ENCODE data around the gene SDHAF2. TPM values are rescaled to one million over a fixed set of nuclear protein-coding genes. Genes with fewer than 3 reads are reported as not detected.
A peak's percentile ranks its signal among the peaks of the same experiment; 100 is the strongest.

The SDHAF2 gene
- total and polyA plus RNA-seq, 2 of the 13 experiments (the other 11 are each of a cell fraction or from before 2014, with no cell fraction given) = 44.2 to 70.4 TPM

GRCh38 chr11:61429691-61430582 lies at the start of gene SDHAF2, which contains the start of gene CPSF7 (continued):
- TF ChIP-seq BRD4 (CRISPR knock-in tag; IDR thresholded peaks at IDR 0.05) = peak; percentile 87
- TF ChIP-seq TBP (CRISPR knock-in tag; IDR thresholded peaks at IDR 0.05) = 0 out of 2 replicates have a peak, but pooled peaks have one; percentile 86
- peak; percentile 81 for TF ChIP-seq ELF3 (CRISPR knock-in tag; IDR thresholded peaks at IDR 0.05)
- no peak for TF ChIP-seq KIAA2018 (CRISPR knock-in tag; IDR thresholded peaks at IDR 0.05; ENCODE audit: borderline replicate concordance)
- peak; percentile 70 for TF ChIP-seq CREM (IDR thresholded peaks at IDR 0.05)
- no peak for TF ChIP-seq CREM (CRISPR knock-in tag; IDR thresholded peaks at IDR 0.05)
- peak; percentile 72; the same call in 1 of the 2 replicates for TF ChIP-seq ZNF556 (CRISPR knock-in tag; IDR thresholded peaks at IDR 0.05; ENCODE audit: borderline replicate concordance)
- TF ChIP-seq, protein P1, sequence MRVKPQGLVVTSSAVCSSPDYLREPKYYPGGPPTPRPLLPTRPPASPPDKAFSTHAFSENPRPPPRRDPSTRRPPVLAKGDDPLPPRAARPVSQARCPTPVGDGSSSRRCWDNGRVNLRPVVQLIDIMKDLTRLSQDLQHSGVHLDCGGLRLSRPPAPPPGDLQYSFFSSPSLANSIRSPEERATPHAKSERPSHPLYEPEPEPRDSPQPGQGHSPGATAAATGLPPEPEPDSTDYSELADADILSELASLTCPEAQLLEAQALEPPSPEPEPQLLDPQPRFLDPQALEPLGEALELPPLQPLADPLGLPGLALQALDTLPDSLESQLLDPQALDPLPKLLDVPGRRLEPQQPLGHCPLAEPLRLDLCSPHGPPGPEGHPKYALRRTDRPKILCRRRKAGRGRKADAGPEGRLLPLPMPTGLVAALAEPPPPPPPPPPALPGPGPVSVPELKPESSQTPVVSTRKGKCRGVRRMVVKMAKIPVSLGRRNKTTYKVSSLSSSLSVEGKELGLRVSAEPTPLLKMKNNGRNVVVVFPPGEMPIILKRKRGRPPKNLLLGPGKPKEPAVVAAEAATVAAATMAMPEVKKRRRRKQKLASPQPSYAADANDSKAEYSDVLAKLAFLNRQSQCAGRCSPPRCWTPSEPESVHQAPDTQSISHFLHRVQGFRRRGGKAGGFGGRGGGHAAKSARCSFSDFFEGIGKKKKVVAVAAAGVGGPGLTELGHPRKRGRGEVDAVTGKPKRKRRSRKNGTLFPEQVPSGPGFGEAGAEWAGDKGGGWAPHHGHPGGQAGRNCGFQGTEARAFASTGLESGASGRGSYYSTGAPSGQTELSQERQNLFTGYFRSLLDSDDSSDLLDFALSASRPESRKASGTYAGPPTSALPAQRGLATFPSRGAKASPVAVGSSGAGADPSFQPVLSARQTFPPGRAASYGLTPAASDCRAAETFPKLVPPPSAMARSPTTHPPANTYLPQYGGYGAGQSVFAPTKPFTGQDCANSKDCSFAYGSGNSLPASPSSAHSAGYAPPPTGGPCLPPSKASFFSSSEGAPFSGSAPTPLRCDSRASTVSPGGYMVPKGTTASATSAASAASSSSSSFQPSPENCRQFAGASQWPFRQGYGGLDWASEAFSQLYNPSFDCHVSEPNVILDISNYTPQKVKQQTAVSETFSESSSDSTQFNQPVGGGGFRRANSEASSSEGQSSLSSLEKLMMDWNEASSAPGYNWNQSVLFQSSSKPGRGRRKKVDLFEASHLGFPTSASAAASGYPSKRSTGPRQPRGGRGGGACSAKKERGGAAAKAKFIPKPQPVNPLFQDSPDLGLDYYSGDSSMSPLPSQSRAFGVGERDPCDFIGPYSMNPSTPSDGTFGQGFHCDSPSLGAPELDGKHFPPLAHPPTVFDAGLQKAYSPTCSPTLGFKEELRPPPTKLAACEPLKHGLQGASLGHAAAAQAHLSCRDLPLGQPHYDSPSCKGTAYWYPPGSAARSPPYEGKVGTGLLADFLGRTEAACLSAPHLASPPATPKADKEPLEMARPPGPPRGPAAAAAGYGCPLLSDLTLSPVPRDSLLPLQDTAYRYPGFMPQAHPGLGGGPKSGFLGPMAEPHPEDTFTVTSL (CRISPR knock-in tag; IDR thresholded peaks at IDR 0.05; ENCODE audit: borderline replicate concordance) = 0 out of 2 replicates have a peak, but pooled peaks have one; percentile 19
- TF ChIP-seq, protein P2, sequence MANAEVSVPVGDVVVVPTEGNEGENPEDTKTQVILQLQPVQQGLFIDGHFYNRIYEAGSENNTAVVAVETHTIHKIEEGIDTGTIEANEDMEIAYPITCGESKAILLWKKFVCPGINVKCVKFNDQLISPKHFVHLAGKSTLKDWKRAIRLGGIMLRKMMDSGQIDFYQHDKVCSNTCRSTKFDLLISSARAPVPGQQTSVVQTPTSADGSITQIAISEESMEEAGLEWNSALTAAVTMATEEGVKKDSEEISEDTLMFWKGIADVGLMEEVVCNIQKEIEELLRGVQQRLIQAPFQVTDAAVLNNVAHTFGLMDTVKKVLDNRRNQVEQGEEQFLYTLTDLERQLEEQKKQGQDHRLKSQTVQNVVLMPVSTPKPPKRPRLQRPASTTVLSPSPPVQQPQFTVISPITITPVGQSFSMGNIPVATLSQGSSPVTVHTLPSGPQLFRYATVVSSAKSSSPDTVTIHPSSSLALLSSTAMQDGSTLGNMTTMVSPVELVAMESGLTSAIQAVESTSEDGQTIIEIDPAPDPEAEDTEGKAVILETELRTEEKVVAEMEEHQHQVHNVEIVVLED (CRISPR knock-in tag; IDR thresholded peaks at IDR 0.05; ENCODE audit: borderline replicate concordance) = peak; percentile 100
- peak; percentile 93 for TF ChIP-seq ZNF850 (CRISPR knock-in tag; conservative IDR thresholded peaks at IDR 0.05)
- TF ChIP-seq ZNF747 (CRISPR knock-in tag; IDR thresholded peaks at IDR 0.05; ENCODE audit: borderline replicate concordance) = peak; percentile 77
- peak; percentile 17; the same call in 1 of the 2 replicates for TF ChIP-seq SMAD9 (CRISPR knock-in tag; IDR thresholded peaks at IDR 0.05)
